Retinal pigment epithelial cell (primary cell): Measurements from ENCODE around the gene OR52N1.

Experiments
- DNase-seq: peaks from one replicate; pipeline ENCODE4 v3.0.0-alpha.2; 2010; ENCODE audit warnings: low read depth
- H3K4me3 ChIP-seq: 2 replicates; pipeline ENCODE4 v1.5.1; 2011; ENCODE audit warnings: mild to moderate bottlenecking, low read length, control low read depth, moderate library complexity
- CTCF ChIP-seq: conservative IDR thresholded peaks from 2 replicates; pipeline ENCODE4 v1.5.1; 2011; ENCODE audit warnings: low read depth, low read length, control low read depth, inconsistent platforms

OR52N1 gene

GRCh38 chr11:5809905-5810795 lies 19.1 kb upstream of the OR52N1 start:
- DNase-seq, result no peak
- no peak for TF ChIP-seq CTCF

GRCh38 chr11:5809122-5809519 lies 18.1 kb upstream of the OR52N1 start:
- TF ChIP-seq CTCF, result no peak
- peak overlapping the region; percentile 51 for H3K4me3 ChIP-seq
- DNase-seq, result no peak

More at GRCh38 chr11:5809905-5810795, 19.1 kb upstream of the OR52N1 start:
- H3K4me3 ChIP-seq, result no peak overlapping the region

GRCh38 chr11:5808500-5809121 lies 17.5 kb upstream of the OR52N1 start, which contains the start of gene OR52N2:
TSS of gene OR52N2 (plus strand) at chr11:5808924. CDS start at chr11:5820336, 11,412 bp downstream.
- peak within 1 kb of the TSS; percentile 51 for H3K4me3 ChIP-seq
- peak; percentile 86 for TF ChIP-seq CTCF
- DNase-seq, result no peak

- no peak for TF ChIP-seq CTCF
- H3K4me3 ChIP-seq, result no peak overlapping the region
- DNase-seq, result no peak
These were observed 16.5 kb upstream of the OR52N1 start for GRCh38 chr11:5807580-5807979.

- TF ChIP-seq CTCF, result no peak
- no peak overlapping the region for H3K4me3 ChIP-seq
- no peak for DNase-seq
These were observed 12.9 kb upstream of the OR52N1 start for GRCh38 chr11:5803982-5804381.

GRCh38 chr11:5796541-5796940 lies 5.5 kb upstream of the OR52N1 start:
- no peak for DNase-seq
- no peak overlapping the region for H3K4me3 ChIP-seq
- TF ChIP-seq CTCF, result no peak
